Measurements from ENCODE around the gene LY86. TPM values are rescaled to one million over a fixed set of nuclear protein-coding genes. Genes with fewer than 3 reads are reported as not detected.

The LY86 gene
- total and polyA plus RNA-seq, 8 donors = 0.16 to 6.1 (median 0.59) TPM; not detected in 1

- FAIRE-seq (no peak), DNase-seq (no peak), ATAC-seq (no peak)
- H3K9me3 ChIP-seq = no peaks in the 10 kb centered on the region
- intact Hi-C loops (cut with DNase I) = no loop called here
- no peaks in the 10 kb centered on the region for H3K4me1 ChIP-seq
- no peaks in the 10 kb centered on the region for H3K27me3 ChIP-seq
- no peak for TF ChIP-seq CTCF (IDR thresholded peaks at IDR 0.05)
- H3K36me3 ChIP-seq = no peaks in the 10 kb centered on the region
- H3K27ac ChIP-seq = no peak overlapping the region
- 87% methylated on average over 8 of the region's 8 CpGs for WGBS, 2 donors
- no peak overlapping the region for H3K4me3 ChIP-seq
These were observed 30.7 kb downstream of the LY86 start for GRCh38 chr6:6619021-6619794.

GRCh38 chr6:6620766-6621425, 32.4 kb downstream of the LY86 start:
- H3K4me3 ChIP-seq = no peak overlapping the region
- FAIRE-seq = no peak
- H3K9me3 ChIP-seq = no peaks in the 10 kb centered on the region
- no peaks in the 10 kb centered on the region for H3K27me3 ChIP-seq
- no peak for DNase-seq
- intact Hi-C loops (cut with DNase I) = no loop called here
- no peak for ATAC-seq
- H3K4me1 ChIP-seq = no peaks in the 10 kb centered on the region
- no peaks in the 10 kb centered on the region for H3K36me3 ChIP-seq
- WGBS, 2 donors = 55 to 67% methylated on average over 9 of the region's 9 CpGs
- H3K27ac ChIP-seq = no peak overlapping the region
- no peak for TF ChIP-seq CTCF (IDR thresholded peaks at IDR 0.05)

GRCh38 chr6:6622501-6622900, 34.0 kb downstream of the LY86 start:
- Histone ChIP-seq H3K9me3 (no peaks in the 10 kb centered on the region), H3K36me3 (no peaks in the 10 kb centered on the region), H3K4me3 (no peak overlapping the region), H3K27ac (no peak overlapping the region), H3K4me1 (no peaks in the 10 kb centered on the region), H3K27me3 (no peaks in the 10 kb centered on the region)
- ATAC-seq = no peak
- FAIRE-seq = no peak
- TF ChIP-seq CTCF (IDR thresholded peaks at IDR 0.05) = no peak
- WGBS, 2 donors = 92 to 100% methylated on average over 1 of the region's 1 CpG
- intact Hi-C loops (cut with DNase I) = no loop called here
- DNase-seq = no peak

GRCh38 chr6:6623553-6623952, 35.0 kb downstream of the LY86 start:
- Histone ChIP-seq H3K36me3 (no peaks in the 10 kb centered on the region), H3K27me3 (no peaks in the 10 kb centered on the region), H3K4me3 (no peak overlapping the region), H3K4me1 (no peaks in the 10 kb centered on the region), H3K27ac (no peak overlapping the region), H3K9me3 (no peaks in the 10 kb centered on the region)
- intact Hi-C loops (cut with DNase I) = no loop called here
- no peak for TF ChIP-seq CTCF (IDR thresholded peaks at IDR 0.05)
- 12 to 31% methylated on average over 1 of the region's 1 CpG for WGBS, 2 donors
- DNase-seq (no peak), ATAC-seq (no peak), FAIRE-seq (no peak)

Data from pancreas (tissue), 10 donors.